HG03103 (cell line): ENCODE measurements around the gene CKS1B.
A peak's percentile ranks its signal among the peaks of the same experiment; 100 is the strongest.

Experiments
- ATAC-seq: cut with Tn5 transposase; IDR thresholded peaks from one replicate; pipeline ENCODE4 v1.9.1; 2021; ENCODE audit warnings: low read depth; ENCODE audit not compliant: unreplicated experiment

Gene CKS1B

DNA sequence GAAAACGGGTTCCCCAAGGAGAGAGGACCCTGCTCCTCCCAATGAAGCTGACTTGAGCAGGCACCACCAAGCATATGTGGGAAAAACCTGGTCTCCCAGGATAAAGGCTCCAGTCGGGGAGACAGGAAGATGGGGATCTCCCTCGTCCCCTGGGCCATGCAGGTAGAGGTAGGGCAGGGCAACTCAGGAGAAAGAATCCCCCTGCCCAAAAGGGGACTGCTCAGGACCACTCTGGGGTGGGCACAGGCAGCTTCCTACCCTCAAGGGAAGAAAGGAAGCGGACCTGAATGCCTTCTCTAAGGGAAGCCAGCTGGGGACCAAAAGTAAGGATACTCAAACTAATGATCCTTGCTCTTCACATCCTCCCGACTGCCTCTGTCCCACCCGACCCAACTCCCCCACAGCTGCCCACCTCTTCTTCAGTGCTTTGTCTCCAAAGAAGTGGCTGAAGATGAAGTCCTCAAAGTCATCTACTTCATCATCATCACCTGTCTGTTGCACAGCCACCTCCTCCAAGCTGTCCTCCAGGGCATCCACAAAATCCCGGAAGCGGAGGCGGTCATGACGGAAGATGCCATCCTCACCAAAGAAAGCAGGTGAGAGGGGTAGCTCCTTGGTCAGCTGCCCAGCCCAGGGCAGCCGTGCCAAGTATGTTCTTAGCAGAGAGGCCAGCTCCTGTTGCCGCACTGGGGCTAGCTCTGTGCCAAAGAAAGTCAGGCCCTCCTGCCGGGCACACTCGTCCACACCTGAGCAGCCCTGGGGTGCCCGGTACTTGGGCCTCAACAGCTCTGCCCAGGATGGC is 29.1 kb upstream of the CKS1B start:
- ATAC-seq, result no peak

- no peak for ATAC-seq
Measured at GRCh38 chr1:154945962-154946850, 28.3 kb upstream of the CKS1B start.

DNA sequence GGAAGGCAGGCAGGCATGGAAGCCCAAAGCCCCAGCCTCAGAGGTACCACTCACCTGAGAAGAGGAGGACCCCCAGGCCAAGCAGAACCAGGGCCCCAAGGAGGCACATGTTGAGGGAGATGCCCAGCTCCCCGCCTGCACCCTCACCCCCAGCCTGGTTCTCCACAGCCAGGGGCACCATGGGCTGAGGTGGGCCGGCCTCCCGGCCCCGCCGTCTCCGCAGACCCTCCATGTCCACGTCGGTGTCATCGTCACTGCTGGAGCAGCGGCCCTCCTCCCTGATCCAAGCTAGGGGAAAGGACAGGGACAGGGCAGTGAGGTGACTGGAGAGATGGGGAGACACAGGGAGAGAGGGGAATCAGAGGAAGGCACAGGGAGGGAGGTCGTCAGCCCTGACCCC is 26.4 kb upstream of the CKS1B start:
- no peak for ATAC-seq

GRCh38 chr1:154951901-154952657 is 22.4 kb upstream of the CKS1B start:
- ATAC-seq, result no peak

- ATAC-seq, result no peak
Measured at GRCh38 chr1:154952664-154953063, 21.8 kb upstream of the CKS1B start.

DNA sequence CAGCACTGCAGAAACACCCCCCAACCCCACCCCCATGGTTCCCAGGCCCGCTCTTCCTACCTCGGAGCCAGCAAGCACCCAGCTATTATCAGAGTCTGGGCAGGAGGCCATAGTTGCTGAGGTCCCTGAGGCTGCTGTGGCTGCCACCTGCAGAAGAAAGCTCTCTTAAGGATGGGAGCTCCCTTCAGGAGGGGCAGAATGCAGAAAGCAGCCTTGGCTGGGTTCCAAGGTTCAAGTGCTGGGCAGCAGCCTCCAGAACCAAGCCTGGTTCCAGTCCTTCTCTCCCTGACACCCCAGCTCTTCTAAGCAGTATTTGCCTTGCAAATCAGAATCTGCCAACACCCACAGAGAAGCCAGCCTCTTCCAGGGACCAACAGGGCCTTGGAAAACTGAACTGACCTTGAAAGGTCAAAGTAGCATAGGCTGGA is 20.9 kb upstream of the CKS1B start:
- ATAC-seq, result no peak

GRCh38 chr1:154954541-154954940 is 19.9 kb upstream of the CKS1B start:
- ATAC-seq, result no peak

- ATAC-seq, result no peak
Measured at GRCh38 chr1:154955039-154955717, 19.3 kb upstream of the CKS1B start.

DNA sequence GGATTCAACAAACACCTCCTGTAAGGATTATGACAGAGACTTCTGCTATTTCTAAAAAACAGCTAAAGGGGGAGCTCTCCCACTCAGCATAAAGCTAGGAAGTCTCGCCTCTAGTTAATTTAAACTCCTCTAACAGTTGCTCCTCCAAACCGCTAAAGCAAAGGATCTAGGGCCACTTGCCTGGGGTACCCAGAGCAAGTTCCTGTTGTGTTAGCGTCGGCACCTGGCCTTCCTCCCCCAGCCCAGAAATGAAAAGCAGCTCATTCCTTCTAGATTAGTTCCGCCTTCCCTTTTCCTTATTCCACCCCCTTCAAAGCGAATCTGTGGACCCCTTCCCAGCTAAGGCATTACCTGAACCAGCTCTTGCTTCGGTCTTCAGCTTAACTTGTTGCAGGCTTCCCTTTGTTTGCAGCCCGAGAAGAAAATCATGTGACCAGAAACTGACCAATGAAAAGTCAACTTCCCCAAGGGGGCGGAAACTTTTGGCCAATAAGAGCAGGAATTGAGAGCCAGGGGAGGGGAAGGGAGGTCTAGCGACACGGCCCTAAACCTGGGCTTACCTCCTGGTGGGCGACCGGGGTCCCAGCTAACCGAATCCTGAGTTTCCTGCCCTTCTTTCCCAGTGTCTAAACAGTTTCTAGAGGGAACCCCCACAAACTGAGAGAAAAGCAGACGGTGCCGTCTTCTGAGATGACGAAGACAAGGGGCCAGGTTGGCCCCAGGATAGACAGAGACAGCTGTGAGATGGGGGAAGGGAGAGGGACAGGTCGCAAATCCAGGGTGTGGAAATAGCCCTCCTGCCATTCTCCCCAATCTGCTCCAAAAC is 18.6 kb upstream of the CKS1B start, which contains the start of gene PBXIP1:
TSS of gene PBXIP1 (minus strand) at position 382 of the 826 bp plus-strand sequence. CDS start 2,378 bp downstream, outside the sequence.
- no peak for ATAC-seq

DNA sequence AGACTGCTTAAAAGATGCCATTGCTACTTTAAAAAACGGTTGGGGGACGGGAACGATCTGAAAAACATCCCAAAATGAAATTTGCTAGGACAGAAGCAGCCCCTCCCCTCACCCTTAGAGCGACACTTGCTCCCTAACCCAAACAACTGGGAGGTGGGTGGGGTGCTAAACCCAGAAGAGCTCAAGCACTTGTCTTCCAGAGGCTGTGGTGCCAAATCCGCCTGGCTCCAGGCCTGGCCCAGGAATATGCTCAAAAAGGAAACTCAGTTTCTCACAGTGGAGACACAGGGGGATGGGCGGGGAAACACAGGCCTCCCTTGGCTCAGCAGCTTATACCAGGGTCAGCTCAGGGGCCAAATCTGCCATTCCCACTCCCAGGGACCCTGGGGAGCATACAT is 17.9 kb upstream of the CKS1B start:
- no peak for ATAC-seq

DNA sequence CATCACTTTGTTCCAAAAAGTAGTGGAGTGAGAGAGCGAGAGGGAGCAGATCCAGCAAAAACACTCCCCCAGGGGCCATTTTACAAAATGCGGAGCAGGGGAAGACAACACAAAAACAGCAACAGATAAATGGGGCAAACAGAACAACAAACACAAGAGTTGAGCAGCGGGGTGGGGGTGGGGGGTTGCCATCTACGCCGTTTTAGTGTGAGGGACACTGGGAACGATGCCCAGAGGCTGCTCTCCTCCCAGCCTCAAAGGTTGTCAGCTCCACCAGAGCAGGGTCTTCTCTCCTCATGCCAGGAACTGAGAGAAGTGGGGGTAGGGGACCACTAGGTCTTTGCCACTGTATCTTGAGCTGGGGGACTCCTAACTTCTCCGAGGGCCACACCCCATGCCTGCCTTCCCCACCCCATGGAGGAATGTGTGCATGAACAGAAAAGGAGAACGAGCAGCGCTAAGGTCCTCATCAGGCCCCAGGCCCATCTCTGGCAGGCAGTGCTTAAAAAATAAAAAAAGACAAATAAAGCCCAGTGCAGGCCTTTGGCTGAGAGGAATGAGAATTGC is 17.3 kb upstream of the CKS1B start:
- ATAC-seq, result no peak

DNA sequence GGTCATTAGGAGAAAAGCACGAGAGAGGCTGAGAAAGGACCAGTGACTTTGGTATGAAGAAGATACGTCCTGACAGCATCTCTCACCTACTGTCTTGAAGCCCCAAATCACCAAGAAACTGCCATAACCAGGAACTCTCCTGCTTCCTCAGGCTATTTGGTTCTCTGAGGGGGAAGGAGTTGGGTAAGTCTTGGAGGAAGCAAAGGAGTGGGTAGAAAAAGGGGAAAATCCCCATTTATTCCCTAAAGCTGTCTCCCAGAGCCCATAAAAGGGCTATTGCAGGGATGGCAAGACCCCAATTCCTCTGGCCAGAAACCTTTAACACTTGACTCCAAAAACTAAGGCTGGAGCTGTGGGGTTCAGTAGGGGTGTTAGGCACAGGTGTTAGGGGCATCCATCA is 16.4 kb upstream of the CKS1B start:
- ATAC-seq, result no peak

- no peak for ATAC-seq
Measured at GRCh38 chr1:154958681-154959425, 15.6 kb upstream of the CKS1B start.

DNA sequence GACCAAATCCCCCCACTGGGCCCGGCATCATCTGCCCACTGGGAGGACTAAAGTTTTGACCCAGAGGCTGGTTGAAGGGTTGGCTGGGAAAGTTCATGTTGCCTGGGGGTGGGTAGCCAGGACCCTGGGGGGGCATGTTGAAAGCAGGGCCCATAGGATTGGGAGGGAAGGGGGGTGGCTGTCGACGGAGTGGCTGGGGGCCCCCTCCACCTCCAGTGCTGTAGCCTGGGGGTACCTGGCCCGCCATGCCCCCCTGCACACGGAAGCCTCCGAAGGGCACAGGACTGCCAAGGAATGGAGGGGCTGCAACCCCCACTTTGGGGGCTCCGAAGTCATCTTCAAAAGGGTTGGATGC is 15.1 kb upstream of the CKS1B start:
- ATAC-seq, result no peak

GRCh38 chr1:154960446-154961136 is 13.9 kb upstream of the CKS1B start:
- ATAC-seq, result no peak

GRCh38 chr1:154961207-154962155 is 13.0 kb upstream of the CKS1B start, which contains the start of gene PYGO2:
Gene PYGO2 (minus strand): TSS chr1:154961782. CDS start chr1:154961576, 206 bp downstream.
- ATAC-seq, result peak; percentile 64
